HepG2 (cell line): ENCODE results near the gene UNKL. TPM values are rescaled to one million over a fixed set of nuclear protein-coding genes. Genes with fewer than 3 reads are reported as not detected.
A peak's percentile ranks its signal among the peaks of the same experiment; 100 is the strongest.

Source experiments
- CCDC6 ChIP-seq: sonication (generic); formaldehyde crosslinking; IDR thresholded peaks from 2 replicates; pipeline ENCODE4 v1.8.1; 2022; ENCODE audit warnings: mild to moderate bottlenecking, missing genetic modification reagents, moderate library complexity
- KLF15 ChIP-seq: sonication (generic); formaldehyde crosslinking; IDR thresholded peaks from 2 replicates; pipeline ENCODE4 v1.8.1; 2023; ENCODE audit warnings: borderline replicate concordance, mild to moderate bottlenecking, inconsistent platforms, missing genetic modification reagents, mixed read lengths
- PCBP1 ChIP-seq: fragments of 200-400 bp; formaldehyde crosslinking; IDR thresholded peaks from 2 replicates; pipeline ENCODE4 v1.6.1; 2017; ENCODE audit warnings: mild to moderate bottlenecking, low read depth, low read length, borderline replicate concordance
- RAD21 ChIP-seq: fragments of 450-650 bp; formaldehyde crosslinking; IDR thresholded peaks from 2 replicates; pipeline ENCODE4 v1.5.0; 2020; ENCODE audit warnings: mild to moderate bottlenecking
- STAG1 ChIP-seq: sonication (generic); formaldehyde crosslinking; IDR thresholded peaks from 2 replicates; pipeline ENCODE4 v1.4.0; 2020; ENCODE audit warnings: missing genetic modification reagents
- THAP11 ChIP-seq: IDR thresholded peaks from 2 replicates; pipeline ENCODE4 v1.6.1; 2016; ENCODE audit warnings: missing biosample characterization, missing genetic modification reagents
- XRCC5 ChIP-seq: fragments of 200-400 bp; formaldehyde crosslinking; optimal IDR thresholded peaks from 2 replicates; pipeline ENCODE3; 2017; ENCODE audit warnings: mild to moderate bottlenecking, low read length
- YY1 ChIP-seq: IDR thresholded peaks from 2 replicates; pipeline ENCODE4 v1.6.1; 2011; ENCODE audit warnings: low read length, low read depth, moderate library complexity, mild to moderate bottlenecking; ENCODE audit not compliant: insufficient read depth, insufficient replicate concordance
- ZBTB7B ChIP-seq: sonication (generic); formaldehyde crosslinking; IDR thresholded peaks from 2 replicates; pipeline ENCODE4 v1.4.0; 2020; ENCODE audit warnings: missing genetic modification reagents
- ZFX ChIP-seq: sonication (generic); formaldehyde crosslinking; IDR thresholded peaks from 2 replicates; pipeline ENCODE4 v1.4.0; 2020; ENCODE audit warnings: mild to moderate bottlenecking, low read depth, missing genetic modification reagents, moderate library complexity
- ZNF441 ChIP-seq: sonication (generic); formaldehyde crosslinking; IDR thresholded peaks from 2 replicates; pipeline ENCODE4 v1.7.0; 2021; ENCODE audit warnings: missing genetic modification reagents, borderline replicate concordance
- polyA plus RNA-seq, 8 experiments: library from polyadenylated mRNA; depleted of rRNA in 3 of 8; stranded (reverse) in 7 of 8; unstranded in 1 of 8; fragments of >200 nt; fragmentation: Illumina TruSeq in 4 of 8; extraction: Trizol in 4 of 8; gene quantifications; 2 replicates each; pipeline versions ENCODE4 v1.2.1 to v1.2.3, GENCODE V29; 2011 to 2016; ENCODE audit warnings: low read depth in 4 of 8, missing spikeins in 1 of 8, mixed read lengths in 1 of 8; ENCODE audit not compliant: insufficient read depth in 1 of 8
- total RNA-seq, 5 experiments: library from RNA; depleted of rRNA; stranded (reverse); fragments of >200 nt; fragmentation: Illumina TruSeq; extraction: Trizol; gene quantifications; 2 replicates each; pipeline ENCODE4 v1.2.3, GENCODE V29; 2016; ENCODE audit warnings: low read depth in 1 of 5
- TF ChIP-seq, protein P1 (sequence below): sonication (generic); formaldehyde crosslinking; IDR thresholded peaks from 2 replicates; pipeline ENCODE4 v1.8.0; 2022; ENCODE audit warnings: missing genetic modification reagents, mild to moderate bottlenecking, moderate library complexity, borderline replicate concordance
- TF ChIP-seq, protein P2 (sequence below): sonication (generic); formaldehyde crosslinking; IDR thresholded peaks from 2 replicates; pipeline ENCODE4 v1.4.0; 2020; ENCODE audit warnings: missing genetic modification reagents, low read depth, mild to moderate bottlenecking, borderline replicate concordance
- TF ChIP-seq, protein P3 (sequence below): IDR thresholded peaks from 2 replicates; pipeline ENCODE4 v1.6.1; 2016; ENCODE audit warnings: missing compliant biosample characterization, missing genetic modification reagents, borderline replicate concordance
- TF ChIP-seq, protein P4 (sequence below): sonication (generic); formaldehyde crosslinking; IDR thresholded peaks from 2 replicates; pipeline ENCODE4 v1.4.0; 2020; ENCODE audit warnings: missing genetic modification reagents
- TF ChIP-seq, protein P5 (sequence below): IDR thresholded peaks from 2 replicates; pipeline ENCODE4 v1.6.1; 2016; ENCODE audit warnings: mild to moderate bottlenecking
- TF ChIP-seq, protein P6 (sequence below): sonication (generic); formaldehyde crosslinking; conservative IDR thresholded peaks from 2 replicates; pipeline ENCODE4 v1.4.0; 2020; ENCODE audit warnings: mild to moderate bottlenecking, missing genetic modification reagents, moderate library complexity

UNKL gene
- total and polyA plus RNA-seq, 2 of the 13 experiments (the other 11 are each of a cell fraction or from before 2014, with no cell fraction given), result 10.4 to 17.6 TPM

DNA sequence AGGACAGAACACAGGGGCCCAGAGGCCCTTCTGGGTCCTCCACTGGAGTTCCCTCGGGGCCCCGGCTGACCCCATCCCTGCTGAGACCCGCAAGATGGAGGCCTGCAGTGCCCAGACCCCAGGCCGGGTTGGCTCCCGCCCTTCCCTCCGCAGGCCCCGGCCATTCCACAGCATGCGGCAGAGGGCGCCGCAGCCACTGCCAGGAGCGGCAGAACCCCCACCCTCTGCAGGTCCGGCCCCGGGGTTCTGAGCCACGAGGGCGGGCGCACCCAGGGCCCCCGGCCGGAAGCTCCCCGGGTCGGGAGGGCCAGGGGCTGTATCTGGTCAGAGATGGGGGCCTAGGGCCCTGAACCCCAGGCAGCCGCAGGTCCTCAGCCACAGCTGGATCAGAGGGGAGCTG lies 14.0 kb upstream of the UNKL start (continued):
- TF ChIP-seq KLF15 (CRISPR knock-in tag) (no peak), YY1 (peak; percentile 28), ZBTB7B (CRISPR knock-in tag) (0 out of 2 replicates have a peak, but pooled peaks have one; percentile 28), XRCC5 (peak; percentile 43), CCDC6 (CRISPR knock-in tag) (no peak), STAG1 (CRISPR knock-in tag) (peak; percentile 57), ZFX (CRISPR knock-in tag) (peak; percentile 68; the same call in 1 of the 2 replicates), RAD21 (CRISPR knock-in tag) (peak; percentile 68), PCBP1 (0 out of 2 replicates have a peak, but pooled peaks have one; percentile 29), THAP11 (CRISPR knock-in tag) (0 out of 2 replicates have a peak, but pooled peaks have one; percentile 23), ZNF441 (CRISPR knock-in tag) (no peak)
- TF ChIP-seq, protein P1, sequence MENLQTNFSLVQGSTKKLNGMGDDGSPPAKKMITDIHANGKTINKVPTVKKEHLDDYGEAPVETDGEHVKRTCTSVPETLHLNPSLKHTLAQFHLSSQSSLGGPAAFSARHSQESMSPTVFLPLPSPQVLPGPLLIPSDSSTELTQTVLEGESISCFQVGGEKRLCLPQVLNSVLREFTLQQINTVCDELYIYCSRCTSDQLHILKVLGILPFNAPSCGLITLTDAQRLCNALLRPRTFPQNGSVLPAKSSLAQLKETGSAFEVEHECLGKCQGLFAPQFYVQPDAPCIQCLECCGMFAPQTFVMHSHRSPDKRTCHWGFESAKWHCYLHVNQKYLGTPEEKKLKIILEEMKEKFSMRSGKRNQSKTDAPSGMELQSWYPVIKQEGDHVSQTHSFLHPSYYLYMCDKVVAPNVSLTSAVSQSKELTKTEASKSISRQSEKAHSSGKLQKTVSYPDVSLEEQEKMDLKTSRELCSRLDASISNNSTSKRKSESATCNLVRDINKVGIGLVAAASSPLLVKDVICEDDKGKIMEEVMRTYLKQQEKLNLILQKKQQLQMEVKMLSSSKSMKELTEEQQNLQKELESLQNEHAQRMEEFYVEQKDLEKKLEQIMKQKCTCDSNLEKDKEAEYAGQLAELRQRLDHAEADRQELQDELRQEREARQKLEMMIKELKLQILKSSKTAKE, result no peak
- TF ChIP-seq, protein P2, sequence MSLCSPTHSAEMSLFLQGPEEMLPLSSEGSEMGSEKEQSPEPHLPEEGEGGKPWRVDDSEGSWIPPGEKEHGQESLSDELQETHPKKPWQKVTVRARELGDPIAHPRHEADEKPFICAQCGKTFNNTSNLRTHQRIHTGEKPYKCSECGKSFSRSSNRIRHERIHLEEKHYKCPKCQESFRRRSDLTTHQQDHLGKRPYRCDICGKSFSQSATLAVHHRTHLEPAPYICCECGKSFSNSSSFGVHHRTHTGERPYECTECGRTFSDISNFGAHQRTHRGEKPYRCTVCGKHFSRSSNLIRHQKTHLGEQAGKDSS (CRISPR knock-in tag), result peak; percentile 70; the same call in 1 of the 2 replicates
- TF ChIP-seq, protein P3, sequence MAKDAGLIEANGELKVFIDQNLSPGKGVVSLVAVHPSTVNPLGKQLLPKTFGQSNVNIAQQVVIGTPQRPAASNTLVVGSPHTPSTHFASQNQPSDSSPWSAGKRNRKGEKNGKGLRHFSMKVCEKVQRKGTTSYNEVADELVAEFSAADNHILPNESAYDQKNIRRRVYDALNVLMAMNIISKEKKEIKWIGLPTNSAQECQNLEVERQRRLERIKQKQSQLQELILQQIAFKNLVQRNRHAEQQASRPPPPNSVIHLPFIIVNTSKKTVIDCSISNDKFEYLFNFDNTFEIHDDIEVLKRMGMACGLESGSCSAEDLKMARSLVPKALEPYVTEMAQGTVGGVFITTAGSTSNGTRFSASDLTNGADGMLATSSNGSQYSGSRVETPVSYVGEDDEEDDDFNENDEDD, result peak; percentile 38; the same call in 1 of the 2 replicates
- TF ChIP-seq, protein P4, sequence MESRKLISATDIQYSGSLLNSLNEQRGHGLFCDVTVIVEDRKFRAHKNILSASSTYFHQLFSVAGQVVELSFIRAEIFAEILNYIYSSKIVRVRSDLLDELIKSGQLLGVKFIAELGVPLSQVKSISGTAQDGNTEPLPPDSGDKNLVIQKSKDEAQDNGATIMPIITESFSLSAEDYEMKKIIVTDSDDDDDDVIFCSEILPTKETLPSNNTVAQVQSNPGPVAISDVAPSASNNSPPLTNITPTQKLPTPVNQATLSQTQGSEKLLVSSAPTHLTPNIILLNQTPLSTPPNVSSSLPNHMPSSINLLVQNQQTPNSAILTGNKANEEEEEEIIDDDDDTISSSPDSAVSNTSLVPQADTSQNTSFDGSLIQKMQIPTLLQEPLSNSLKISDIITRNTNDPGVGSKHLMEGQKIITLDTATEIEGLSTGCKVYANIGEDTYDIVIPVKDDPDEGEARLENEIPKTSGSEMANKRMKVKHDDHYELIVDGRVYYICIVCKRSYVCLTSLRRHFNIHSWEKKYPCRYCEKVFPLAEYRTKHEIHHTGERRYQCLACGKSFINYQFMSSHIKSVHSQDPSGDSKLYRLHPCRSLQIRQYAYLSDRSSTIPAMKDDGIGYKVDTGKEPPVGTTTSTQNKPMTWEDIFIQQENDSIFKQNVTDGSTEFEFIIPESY (CRISPR knock-in tag), result 0 out of 2 replicates have a peak, but pooled peaks have one; percentile 14
- TF ChIP-seq, protein P5, sequence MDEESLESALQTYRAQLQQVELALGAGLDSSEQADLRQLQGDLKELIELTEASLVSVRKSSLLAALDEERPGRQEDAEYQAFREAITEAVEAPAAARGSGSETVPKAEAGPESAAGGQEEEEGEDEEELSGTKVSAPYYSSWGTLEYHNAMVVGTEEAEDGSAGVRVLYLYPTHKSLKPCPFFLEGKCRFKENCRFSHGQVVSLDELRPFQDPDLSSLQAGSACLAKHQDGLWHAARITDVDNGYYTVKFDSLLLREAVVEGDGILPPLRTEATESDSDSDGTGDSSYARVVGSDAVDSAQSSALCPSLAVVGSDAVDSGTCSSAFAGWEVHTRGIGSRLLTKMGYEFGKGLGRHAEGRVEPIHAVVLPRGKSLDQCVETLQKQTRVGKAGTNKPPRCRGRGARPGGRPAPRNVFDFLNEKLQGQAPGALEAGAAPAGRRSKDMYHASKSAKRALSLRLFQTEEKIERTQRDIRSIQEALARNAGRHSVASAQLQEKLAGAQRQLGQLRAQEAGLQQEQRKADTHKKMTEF (CRISPR knock-in tag), result 0 out of 2 replicates have a peak, but pooled peaks have one; percentile 11
- TF ChIP-seq, protein P6, sequence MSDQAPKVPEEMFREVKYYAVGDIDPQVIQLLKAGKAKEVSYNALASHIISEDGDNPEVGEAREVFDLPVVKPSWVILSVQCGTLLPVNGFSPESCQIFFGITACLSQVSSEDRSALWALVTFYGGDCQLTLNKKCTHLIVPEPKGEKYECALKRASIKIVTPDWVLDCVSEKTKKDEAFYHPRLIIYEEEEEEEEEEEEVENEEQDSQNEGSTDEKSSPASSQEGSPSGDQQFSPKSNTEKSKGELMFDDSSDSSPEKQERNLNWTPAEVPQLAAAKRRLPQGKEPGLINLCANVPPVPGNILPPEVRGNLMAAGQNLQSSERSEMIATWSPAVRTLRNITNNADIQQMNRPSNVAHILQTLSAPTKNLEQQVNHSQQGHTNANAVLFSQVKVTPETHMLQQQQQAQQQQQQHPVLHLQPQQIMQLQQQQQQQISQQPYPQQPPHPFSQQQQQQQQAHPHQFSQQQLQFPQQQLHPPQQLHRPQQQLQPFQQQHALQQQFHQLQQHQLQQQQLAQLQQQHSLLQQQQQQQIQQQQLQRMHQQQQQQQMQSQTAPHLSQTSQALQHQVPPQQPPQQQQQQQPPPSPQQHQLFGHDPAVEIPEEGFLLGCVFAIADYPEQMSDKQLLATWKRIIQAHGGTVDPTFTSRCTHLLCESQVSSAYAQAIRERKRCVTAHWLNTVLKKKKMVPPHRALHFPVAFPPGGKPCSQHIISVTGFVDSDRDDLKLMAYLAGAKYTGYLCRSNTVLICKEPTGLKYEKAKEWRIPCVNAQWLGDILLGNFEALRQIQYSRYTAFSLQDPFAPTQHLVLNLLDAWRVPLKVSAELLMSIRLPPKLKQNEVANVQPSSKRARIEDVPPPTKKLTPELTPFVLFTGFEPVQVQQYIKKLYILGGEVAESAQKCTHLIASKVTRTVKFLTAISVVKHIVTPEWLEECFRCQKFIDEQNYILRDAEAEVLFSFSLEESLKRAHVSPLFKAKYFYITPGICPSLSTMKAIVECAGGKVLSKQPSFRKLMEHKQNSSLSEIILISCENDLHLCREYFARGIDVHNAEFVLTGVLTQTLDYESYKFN (CRISPR knock-in tag), result 0 out of 2 replicates have a peak, but pooled peaks have one; percentile 15
